ENCODE data around the gene CERS6. TPM values are rescaled to one million over a fixed set of nuclear protein-coding genes. Genes with fewer than 3 reads are reported as not detected.

CERS6 gene
- total RNA-seq, 1 donor from 2014 or later: 23.9 TPM

GRCh38 chr2:168594778-168595177 is 138.7 kb downstream of the CERS6 start:
- intact Hi-C loops (cut with micrococcal nuclease): loop anchor here (5.0 kb wide), 1 partner anchor 93 kb away; no protein-coding TSS in a partner anchor

- intact Hi-C loops (cut with micrococcal nuclease): no loop called here
Measured at GRCh38 chr2:168596881-168597655, 141.0 kb downstream of the CERS6 start.

GRCh38 chr2:168599738-168600137 is 143.7 kb downstream of the CERS6 start:
- intact Hi-C loops (cut with micrococcal nuclease): no loop called here

GRCh38 chr2:168600949-168601348 is 144.9 kb downstream of the CERS6 start:
- intact Hi-C loops (cut with micrococcal nuclease): no loop called here

- intact Hi-C loops (cut with micrococcal nuclease): no loop called here
Measured at GRCh38 chr2:168601741-168602140, 145.7 kb downstream of the CERS6 start.

GRCh38 chr2:168602379-168602778 is 146.3 kb downstream of the CERS6 start:
- intact Hi-C loops (cut with micrococcal nuclease): no loop called here

GRCh38 chr2:168602846-168603401 is 146.9 kb downstream of the CERS6 start:
- intact Hi-C loops (cut with micrococcal nuclease): no loop called here

- intact Hi-C loops (cut with micrococcal nuclease): no loop called here
Measured at GRCh38 chr2:168603439-168603961, 147.4 kb downstream of the CERS6 start.

GRCh38 chr2:168604252-168604651 is 148.2 kb downstream of the CERS6 start:
- intact Hi-C loops (cut with micrococcal nuclease): no loop called here

- intact Hi-C loops (cut with micrococcal nuclease): no loop called here
Measured at GRCh38 chr2:168607992-168608391, 151.9 kb downstream of the CERS6 start.

GRCh38 chr2:168608796-168609195 is 152.7 kb downstream of the CERS6 start:
- intact Hi-C loops (cut with micrococcal nuclease): no loop called here

GRCh38 chr2:168611091-168611490 is 155.0 kb downstream of the CERS6 start:
- intact Hi-C loops (cut with micrococcal nuclease): no loop called here

- intact Hi-C loops (cut with micrococcal nuclease): no loop called here
Measured at GRCh38 chr2:168611896-168612650, 156.0 kb downstream of the CERS6 start.

- intact Hi-C loops (cut with micrococcal nuclease): no loop called here
Measured at GRCh38 chr2:168612719-168613118, 156.6 kb downstream of the CERS6 start.

- intact Hi-C loops (cut with micrococcal nuclease): no loop called here
Measured at GRCh38 chr2:168613551-168613950, 157.5 kb downstream of the CERS6 start.

- intact Hi-C loops (cut with micrococcal nuclease): loop anchor here (1.0 kb wide), 1 partner anchor 268 kb away; no protein-coding TSS in a partner anchor
Measured at GRCh38 chr2:168614172-168615018, 158.3 kb downstream of the CERS6 start.

- intact Hi-C loops (cut with micrococcal nuclease): no loop called here
Measured at GRCh38 chr2:168620554-168620953, 164.5 kb downstream of the CERS6 start.

GRCh38 chr2:168622559-168622958 is 166.5 kb downstream of the CERS6 start:
- intact Hi-C loops (cut with micrococcal nuclease): no loop called here

- intact Hi-C loops (cut with micrococcal nuclease): no loop called here
Measured at GRCh38 chr2:168624028-168624427, 168.0 kb downstream of the CERS6 start.

GRCh38 chr2:168626096-168626495 is 170.0 kb downstream of the CERS6 start:
- intact Hi-C loops (cut with micrococcal nuclease): loop anchor here (5.0 kb wide), 2 partner anchors 279 to 296 kb away; no protein-coding TSS in a partner anchor

GRCh38 chr2:168626647-168627046 is 170.6 kb downstream of the CERS6 start:
- intact Hi-C loops (cut with micrococcal nuclease): loop anchor here (5.0 kb wide), 2 partner anchors 279 to 296 kb away; no protein-coding TSS in a partner anchor

Data from T-helper 1 cell treated with Interleukin-12 subunit alpha and Interleukin-12 subunit beta and Interleukin-4 antibody, amounts not matched to agents 30 ng/mL and 1 ng/mL, for 36 hours (primary cell).